Stimulated activated CD4-positive, alpha-beta T cell treated with anti-CD3 and anti-CD28 coated beads, Interleukin-1b, Interleukin-23, amount 100 ng/mL, for 4 hours (primary cell): ENCODE measurements around the gene LRP4.
"Not testable (repeated sequence)": the region's sequence is repeated elsewhere in the genome, so short reads cannot be mapped to it uniquely, and the experiment has no call there.

Experiments
- DNase-seq, 2 donors: peaks; one replicate each; pipeline ENCODE4 v3.0.0-alpha.2; 2020; ENCODE audit warnings: low read depth in 2 of 2

LRP4 gene

DNA sequence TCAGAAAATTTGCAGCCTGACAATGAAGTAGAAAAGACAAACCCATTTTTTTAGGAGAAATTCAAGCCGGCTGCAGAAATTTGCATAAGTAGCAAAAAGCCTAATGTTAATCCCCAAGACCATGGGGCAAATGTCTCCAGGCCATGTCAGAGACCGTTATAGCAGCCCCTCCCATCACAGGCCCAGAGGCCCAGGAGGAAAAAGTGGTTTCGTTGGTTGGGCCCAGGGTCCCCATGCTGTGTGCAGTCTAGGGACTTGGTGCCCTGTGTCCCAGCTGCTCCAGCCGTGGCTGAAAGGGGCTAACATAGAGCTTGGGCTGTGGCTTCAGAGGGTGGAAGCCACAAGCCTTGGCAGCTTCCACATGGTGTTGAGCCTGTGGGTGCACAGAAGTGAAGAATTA lies 9.6 kb upstream of the LRP4 start:
- DNase-seq = not testable (repeated sequence)

DNA sequence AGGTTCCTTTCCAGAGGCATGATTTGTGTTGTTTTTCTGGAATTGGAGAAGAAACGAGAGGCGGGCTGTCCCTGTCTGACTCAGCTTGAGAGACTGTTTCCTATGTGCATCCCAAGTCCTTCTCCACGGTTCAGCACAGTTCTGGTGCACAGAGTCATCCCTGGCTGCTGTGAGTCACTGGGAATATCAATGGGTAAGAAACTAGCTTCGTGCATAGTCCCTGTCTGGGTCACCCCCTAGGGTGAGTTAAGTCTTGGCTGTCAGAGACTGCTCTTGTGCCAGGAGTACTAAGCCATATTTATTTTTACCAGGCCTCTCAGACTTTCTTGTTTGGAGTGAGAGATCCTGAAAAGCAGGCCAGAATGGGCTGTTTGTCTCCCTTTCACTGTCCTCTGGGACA lies 2.4 kb upstream of the LRP4 start:
- DNase-seq = no peak

DNA sequence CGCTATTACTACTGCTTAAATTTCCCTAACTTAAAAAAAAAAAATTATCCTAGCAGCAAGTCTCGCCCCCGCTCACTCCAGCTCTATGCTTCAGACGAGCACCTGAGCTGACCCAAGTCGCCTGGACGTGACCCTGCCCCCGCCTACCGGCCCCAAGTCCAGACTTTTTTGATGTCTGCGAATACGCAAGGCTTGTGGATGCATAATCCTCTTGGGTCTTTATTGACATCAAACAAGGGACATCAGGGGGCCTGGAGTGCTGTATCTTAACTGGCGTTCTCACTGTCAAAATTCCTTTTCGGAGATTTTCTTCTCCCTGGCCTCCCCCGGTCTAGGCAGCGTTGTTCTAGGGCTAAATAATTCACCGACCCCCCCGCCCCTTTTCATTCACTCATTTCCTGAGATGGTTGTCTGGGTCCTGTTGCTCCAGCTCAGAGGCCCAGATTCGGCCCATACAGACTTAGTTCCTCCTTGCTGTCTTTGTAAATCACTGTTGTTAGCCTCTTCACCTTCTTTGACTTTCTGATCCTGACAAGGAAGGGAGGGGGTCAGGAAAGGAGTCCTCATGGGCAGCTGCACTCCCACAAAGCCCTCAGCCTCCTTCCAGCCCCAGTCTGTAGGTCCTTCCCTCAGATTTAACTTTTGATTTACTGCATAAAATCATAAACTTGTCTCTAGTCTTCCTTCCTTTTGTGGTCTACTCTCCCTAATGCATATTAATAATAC lies 601 bp upstream of the LRP4 start:
- no peak for DNase-seq

DNA sequence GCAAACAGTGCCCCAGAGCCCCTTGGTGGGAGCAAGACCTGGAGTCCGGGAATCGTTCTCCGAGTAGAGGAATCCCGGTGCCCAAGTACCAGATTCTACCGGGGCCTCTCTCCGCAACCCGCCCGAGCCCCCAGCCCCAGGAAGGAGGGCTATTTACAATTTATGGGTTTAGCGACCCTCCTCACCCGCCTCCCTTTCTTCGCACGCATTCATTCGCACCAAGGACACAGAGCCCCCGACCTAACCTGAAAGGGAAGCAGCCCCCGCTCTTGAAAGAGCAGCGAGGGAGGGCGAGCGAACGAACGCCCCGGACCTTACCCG lies 628 bp downstream of the LRP4 start:
- DNase-seq = no peak

DNA sequence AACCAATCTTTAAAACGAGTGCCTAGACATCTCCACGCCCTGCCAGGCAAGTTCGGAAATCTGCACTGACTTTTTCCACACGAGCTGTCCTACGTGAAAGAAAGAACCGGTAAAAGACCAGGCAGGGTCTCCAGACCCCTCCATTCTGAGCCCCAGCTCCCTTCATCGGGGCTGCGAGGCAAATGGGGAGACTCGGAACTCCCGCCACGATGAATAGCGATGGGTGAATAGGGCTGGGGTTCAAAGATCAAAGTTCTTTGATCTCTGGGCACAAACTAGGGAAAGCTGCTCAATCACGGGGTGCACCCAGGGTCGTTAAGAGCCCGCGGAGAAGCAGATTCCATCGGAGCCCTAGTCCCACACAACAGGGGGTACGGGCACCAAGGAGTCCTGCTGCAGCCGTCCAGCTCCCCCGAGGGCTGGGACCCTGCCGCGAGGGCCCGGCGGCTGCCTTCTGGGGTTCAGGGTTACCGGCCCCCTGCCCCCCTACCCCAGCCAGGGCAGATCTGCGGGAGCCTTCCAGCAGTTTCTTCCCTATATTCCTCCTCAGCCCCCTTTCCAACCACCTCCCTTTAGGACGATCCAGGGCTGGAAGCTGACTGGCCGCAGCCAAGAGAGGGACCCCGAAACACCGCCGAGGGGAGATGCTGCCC lies 1.1 kb downstream of the LRP4 start:
- DNase-seq = no peak

DNA sequence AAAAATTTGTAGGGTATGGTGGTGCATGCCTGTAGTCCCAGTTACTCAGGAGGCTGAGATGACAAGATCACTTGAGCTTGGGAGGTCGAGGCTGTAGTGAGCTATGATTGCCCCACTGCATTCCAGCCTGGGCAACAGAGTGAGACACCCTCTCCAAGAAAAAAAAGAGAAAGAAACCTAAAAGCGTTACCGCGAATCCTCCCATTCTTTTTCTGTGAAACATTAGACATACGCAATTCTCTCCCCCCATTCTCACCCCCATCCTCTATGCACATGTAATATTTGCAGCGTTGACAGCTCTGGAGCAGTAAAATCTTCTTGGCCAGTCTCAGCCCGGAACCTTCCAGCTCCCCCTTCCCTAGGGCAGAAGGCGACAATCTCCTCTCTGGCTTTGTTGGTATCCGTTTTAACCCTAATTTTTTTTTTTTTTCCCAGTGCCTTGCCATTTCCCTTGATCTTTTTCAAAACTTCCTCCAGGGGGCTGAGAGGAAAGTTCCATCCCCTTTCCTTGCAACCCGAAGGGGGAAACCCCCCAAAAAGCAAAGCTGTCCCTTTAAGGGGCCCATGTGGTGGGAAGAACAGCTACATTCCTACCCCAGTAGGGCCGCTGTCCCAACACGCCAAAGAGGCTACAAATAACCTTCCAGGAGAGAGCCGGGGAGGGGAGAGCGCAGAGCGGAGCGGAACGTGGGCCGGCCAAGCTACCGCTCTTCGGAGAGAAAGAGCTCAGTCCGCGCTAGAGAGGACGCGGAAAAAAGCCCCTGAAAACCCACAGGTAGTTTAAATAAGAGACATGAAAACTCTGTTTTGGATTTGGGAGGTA lies 1.9 kb downstream of the LRP4 start:
- DNase-seq = no peak

DNA sequence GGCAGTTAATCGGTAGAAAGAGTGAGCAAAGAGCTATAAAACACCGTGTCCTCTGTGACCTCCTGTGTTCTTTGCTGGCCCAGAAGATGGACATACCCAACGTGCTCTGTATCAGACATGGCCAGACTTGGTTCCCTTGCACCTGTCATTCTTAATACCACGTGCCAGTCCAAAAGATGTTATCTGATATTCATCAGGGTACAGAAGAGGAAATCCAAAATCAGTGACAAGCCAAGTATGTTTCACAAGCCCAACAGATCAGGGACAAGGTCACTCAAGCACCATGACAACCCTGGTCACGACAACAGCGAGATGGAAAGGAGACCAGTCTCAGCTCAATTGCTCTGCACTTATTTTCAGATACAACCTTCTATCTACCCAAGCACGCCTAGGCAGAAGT lies 3.4 kb downstream of the LRP4 start:
- DNase-seq = no peak

DNA sequence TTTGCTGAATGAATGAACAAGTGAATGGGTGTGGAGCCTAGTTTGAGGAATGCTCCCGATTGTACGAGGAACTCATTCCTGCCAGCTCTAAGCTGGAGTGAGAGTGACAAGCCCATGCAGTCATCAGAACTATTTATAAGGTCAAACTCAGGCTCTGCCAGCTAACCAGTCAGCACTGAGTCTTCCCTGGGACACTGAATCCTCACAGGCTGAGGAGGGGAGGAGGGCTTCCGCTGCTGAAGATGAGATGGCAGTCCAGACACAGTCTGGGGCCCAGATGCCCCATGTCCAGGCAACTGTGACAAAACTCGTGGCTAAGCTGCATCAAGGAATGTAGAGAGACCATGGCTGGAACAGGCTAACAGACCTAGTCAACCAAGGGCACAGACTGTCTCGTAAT lies 4.0 kb downstream of the LRP4 start:
- no peak for DNase-seq

DNA sequence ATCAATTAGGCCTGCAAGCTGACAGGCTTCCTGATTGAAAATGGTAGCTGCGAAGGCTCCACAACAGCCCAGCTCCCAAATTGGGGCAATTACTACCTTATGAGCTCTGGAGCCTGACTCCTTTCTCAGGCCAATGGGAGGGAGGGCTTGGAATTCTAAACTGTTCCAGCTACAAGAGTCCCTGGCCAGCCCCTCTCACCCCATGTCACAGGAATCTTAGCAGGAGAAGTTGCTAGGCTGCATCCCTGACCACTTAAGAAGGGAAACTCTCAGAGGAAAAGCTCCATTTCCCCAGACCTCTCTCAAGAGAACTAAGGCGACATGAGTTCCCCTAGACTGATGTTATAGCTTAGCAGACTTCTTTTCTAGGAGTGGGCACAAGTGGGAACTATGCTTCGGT lies 4.9 kb downstream of the LRP4 start:
- DNase-seq = no peak

DNA sequence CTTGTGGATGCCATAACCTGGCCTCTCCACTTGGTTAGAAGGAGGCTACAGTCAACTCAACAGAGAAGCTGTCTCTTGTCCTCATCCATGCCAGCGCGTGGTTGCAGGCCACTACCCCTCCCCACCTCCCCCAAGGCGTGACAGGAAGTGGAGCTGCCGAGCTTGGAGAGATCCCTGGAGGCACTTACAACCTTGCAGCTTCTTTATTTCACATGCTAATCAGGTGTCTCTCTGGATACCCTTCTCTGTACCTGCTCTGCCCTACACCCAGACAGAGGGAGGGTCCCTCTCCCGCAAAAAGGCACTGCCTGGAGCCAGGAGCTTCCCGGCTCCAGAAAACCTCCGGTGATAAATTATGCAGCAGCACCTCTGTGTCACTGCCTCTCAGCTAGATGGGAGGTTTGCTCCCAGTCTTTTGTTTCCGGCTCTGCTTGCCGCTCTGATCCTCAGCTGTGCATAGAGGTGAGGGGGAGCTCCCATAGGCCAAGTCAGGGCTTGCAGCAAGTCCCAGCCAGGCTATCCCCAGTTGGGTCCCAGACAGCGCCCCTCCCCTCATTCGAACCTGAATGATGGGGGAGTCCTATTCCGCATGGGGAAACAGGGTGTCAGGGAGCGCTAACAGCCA lies 5.7 kb downstream of the LRP4 start:
- DNase-seq = no peak

DNA sequence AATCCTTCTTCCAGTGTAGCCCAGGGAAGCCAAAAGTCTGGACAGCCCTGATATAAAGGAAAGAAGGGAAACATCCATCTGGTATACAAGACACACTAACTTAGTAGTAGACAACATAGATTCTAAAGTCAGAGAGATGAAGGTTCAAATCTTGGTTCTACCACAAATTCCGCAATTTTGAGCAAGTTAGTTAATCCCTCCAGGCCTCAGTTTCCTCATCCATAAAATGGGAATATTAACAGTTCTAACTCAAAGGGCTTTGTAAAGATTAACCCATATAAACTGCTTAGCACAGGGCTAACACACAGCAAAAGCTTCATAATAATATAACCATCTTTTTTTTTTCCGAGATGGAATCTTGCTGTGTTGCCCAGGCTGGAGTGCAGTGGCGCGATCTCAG lies 10.7 kb downstream of the LRP4 start:
- no peak for DNase-seq

DNA sequence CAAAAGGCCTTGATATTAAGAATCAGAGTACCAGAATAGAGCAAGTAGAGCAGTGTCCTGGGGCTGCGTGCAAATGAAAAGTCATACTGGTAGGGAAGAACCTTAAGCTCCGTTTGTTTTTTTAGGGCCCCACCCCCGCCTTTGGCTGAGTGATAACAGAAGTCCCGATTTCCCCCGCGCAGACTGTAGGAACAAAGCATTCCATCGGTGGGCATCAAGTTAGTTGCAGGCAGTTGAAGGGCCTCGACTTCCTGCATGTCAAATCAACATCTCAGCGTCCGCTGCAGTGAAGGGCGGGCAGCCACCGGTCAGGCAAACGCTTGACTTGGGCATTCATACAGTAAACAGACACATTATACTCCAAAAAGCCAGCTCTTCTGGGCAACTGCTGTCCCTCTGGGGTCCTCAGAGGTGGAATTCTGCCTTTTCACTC lies 11.7 kb downstream of the LRP4 start:
- no peak for DNase-seq

DNA sequence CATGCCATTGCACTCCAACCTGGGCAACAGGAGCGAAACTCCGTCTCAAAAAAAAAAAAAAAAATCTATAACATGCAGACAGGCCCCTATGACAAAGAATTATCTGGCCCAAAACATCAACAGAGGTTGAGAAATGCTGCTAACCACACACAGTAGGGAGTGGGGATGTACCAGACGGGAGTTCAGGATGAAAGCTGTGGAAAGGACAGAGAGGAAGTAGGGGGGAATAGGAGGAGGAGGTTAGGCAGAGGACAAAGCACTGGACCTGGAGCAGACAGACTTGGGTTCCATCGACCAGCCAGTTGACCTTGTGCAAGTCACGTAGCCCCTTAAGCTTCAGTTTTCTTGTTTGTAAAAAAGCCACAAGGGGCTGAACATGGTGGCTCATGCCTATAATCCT lies 12.5 kb downstream of the LRP4 start:
- no peak for DNase-seq

DNA sequence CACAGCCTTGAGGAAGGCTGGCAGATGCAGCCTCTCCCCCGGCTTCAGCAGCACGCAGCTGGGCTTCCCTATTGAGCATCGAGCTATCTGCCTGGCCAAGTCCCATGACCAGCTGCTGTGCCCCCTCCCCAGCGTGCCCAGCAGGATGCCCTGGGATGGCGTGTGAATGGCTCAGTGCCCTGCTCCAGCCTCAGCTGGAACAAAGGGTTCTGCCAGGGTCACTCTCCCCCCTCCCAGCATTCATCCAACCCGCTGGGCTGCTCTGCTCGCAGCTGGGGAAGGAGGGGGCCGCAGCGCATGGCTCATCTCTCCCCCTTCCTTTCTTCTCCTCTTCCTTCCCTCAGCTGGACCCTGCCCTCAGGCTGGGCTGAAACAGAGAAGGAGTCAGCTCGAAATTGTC lies 14.5 kb downstream of the LRP4 start:
- DNase-seq = no peak

DNA sequence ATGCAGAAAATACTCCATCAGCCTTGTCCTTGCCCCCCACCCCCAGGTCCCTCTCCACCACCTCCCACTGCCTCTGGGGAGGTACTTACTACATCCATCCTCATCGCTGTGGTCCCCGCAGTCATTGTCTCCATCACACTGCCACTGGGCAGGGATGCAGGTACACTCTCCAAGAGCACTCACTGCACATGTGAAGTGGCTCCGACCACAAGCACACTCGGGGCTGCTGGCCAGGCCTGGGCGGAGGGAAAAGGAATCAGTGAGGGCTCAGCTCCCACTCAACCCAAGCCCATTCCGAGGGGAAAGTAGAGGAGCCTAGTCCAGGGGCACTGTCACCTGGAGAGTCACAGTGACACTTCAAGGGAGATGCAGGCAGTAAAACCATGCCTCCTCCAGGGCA lies 15.7 kb downstream of the LRP4 start:
- no peak for DNase-seq

DNA sequence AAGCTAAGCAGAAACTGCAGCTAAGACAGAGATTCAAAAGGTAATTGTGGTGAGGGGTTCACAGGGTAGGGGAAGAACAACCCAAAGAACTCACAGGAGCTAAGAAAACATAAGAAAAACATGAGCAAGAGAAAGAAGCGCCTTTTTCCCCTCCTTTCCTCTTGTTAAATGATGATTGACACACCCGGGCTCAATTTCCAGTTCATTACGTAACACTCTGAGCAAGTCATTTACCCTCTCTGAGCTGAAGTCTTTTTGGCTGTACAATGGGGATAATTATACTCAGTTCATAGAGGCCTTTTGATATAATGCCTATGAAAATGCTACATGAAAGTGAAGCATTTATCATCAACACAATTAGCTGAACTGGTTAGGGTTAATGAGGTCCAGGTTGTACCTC lies 17.2 kb downstream of the LRP4 start:
- no peak for DNase-seq

DNA sequence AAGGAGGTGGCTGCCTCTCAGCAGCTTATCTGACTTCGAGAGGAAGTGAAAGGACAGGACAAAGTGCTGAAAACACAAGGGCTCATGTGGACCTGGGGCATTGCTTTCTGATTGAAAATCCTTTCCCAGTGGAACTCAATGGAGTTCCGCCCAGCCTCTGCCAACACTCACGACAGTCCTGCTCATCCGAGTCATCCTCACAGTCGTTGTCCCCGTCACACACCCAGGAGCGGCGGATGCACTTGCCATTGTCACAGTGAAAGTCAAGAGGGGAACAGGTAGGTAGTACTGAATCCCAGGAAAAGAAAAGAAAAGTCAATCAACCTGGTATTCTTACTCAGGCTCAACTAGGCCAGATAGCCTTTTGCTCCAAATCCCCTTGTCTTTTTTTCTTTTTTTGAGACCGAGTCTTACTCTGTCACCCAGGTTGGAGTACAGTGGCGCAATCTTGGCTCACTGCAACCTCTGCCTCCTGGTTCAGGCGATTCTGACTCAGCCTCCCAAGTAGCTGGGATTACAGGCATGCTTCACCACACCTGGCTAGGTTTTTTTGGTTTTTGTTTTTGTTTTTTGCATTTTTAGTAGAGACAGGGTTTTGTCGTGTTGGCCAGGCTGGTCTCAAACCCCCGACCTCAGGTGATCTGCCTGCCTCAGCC lies 18.1 kb downstream of the LRP4 start:
- no peak for DNase-seq

DNA sequence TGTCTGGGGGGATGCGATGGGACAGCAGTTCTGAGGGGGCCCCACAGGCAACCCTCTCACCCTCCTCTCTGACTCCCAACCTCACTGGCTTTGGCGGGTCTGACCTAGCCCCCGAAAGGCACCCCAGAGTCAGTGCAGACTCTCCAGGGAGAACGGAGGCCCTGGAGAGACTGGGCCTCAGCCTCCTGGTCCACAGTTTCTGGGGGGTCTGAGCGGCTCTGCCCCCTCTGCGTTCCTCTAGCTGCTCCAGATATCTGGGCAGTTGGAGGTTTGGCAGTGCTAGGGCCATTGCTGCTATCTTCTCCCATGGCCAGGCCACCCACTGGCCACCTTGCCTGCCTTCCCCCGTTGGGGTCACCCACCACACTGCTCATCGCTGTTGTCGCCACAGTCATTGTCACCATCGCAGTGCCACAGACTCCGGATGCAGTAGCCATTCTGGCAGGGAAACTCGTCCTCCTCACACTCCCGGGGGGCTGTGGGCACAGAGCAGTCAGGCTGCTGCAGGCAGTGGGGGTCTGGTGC lies 18.8 kb downstream of the LRP4 start:
- DNase-seq = no peak

DNA sequence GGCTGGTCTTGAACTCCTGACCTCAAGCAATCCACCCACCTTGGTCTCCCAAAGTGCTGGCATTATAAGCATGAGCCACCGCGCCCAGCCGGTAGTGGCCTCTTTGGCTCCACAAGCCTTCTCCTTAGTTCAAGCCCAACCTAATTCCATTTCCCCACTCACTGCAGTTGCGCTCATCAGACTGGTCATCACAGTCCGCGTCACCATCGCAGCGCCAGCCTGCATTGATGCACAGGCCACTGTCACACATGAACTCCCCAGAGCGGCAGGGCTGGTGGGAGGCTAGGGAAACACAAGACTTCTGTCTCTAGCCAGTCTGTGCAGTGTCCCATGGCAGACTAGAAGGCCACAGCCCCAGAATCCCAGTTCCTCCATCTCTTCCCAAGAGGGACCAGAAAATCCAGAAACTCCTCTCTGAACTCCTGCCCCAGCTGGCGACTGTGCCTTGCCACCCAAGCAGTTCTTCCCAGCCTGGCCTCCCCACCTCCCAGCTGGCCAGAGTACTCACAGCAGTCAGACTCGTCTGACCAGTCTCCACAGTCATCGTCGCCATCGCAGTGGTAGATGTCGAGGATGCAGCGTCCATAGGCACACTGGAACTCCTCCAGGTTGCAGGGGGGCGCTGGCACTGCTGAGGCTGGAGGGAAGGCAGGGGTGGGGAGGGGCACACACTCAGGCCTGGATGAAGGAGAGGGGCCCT lies 19.8 kb downstream of the LRP4 start:
- DNase-seq = no peak

DNA sequence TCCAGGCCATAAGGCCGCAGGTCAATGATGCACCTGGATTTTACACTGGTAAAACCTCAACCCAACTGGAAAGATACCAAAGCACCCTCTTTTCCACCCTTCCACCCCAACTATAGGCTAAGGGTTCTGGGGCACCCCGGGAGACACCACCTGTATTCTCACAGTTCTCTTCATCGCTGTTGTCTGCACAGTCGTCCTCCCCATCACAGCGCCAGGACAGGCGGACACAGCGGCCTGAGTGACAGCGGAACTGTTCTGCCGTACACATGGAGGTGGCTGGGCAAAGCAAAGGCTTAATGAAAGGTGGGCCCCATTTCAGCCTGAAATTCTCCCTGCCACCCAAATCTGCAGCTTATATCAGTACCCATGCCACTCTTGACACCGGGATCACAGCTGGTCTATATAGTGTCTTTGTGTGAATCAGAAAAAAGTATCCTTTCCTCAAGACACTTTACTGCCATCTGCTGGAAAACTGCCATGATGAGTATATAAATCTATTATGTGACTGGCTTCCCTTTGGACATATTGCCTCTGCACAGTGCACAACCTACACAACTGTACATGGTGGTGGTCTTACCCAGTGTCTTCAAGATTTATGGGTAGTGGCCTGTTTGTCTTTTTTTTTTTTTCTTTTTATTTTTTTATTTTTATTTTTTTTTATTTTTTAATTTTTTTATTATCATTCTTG lies 21.5 kb downstream of the LRP4 start:
- no peak for DNase-seq

DNA sequence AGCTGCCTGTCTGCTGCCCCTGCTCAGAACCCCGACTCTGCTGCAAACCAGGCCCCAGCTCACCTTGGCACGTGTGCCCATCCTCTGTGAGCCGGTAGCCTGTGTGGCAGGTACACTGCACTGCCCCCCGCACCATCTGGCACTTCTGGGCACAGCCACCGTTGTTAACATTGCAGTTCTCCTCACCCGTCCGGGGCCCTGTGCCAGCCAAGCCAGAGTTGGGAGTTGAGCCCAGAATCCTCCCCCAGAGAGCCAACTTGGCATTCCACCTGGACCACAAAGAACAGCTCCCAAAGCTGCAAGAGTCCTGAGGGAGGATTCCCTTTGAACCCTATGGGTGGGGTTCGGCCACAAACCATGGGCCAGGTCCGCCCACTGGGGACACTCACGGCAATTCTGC lies 22.5 kb downstream of the LRP4 start:
- DNase-seq = no peak
